NCI-H1930 (cell line): ENCODE measurements around the gene KCNQ4.

ENCODE experiments used
- DNase-seq, 2 experiments: peaks; one replicate each; lab custom pipeline; 2025; lab: John Stamatoyannopoulos, UW

Gene KCNQ4

GRCh38 chr1:40777224-40777970 is 6.2 kb upstream of the KCNQ4 start:
- no peak for DNase-seq

GRCh38 chr1:40780678-40781607 is 2.6 kb upstream of the KCNQ4 start:
- no peak for DNase-seq

- DNase-seq, result no peak
These were observed 2.0 kb upstream of the KCNQ4 start for GRCh38 chr1:40781608-40781971.

GRCh38 chr1:40782371-40782956 is 1.1 kb upstream of the KCNQ4 start:
- no peak for DNase-seq

- DNase-seq, result no peak
These were observed 669 bp downstream of the KCNQ4 start for GRCh38 chr1:40784141-40784770.

- no peak for DNase-seq
These were observed 1.2 kb downstream of the KCNQ4 start for GRCh38 chr1:40784771-40785151.

- no peak for DNase-seq
These were observed 1.9 kb downstream of the KCNQ4 start for GRCh38 chr1:40785446-40785845.

- no peak for DNase-seq
These were observed 2.8 kb downstream of the KCNQ4 start for GRCh38 chr1:40786171-40786994.

GRCh38 chr1:40786995-40787705 is 3.6 kb downstream of the KCNQ4 start:
- DNase-seq, result no peak

GRCh38 chr1:40787737-40788560 is 4.4 kb downstream of the KCNQ4 start:
- DNase-seq, result no peak

- DNase-seq, result no peak
These were observed 5.2 kb downstream of the KCNQ4 start for GRCh38 chr1:40788561-40789341.

GRCh38 chr1:40789342-40789598 is 5.7 kb downstream of the KCNQ4 start:
- no peak for DNase-seq

- DNase-seq, result no peak
These were observed 6.3 kb downstream of the KCNQ4 start for GRCh38 chr1:40789661-40790430.

- DNase-seq, result no peak
These were observed 8.4 kb downstream of the KCNQ4 start for GRCh38 chr1:40792036-40792435.

- DNase-seq, result no peak
These were observed 10.0 kb downstream of the KCNQ4 start for GRCh38 chr1:40793617-40794016.

- no peak for DNase-seq
These were observed 10.5 kb downstream of the KCNQ4 start for GRCh38 chr1:40794048-40794447.

GRCh38 chr1:40794974-40795715 is 11.6 kb downstream of the KCNQ4 start:
- no peak for DNase-seq
